Activated T-helper 2 cell treated with anti-CD3 and anti-CD28 coated beads, Interferon-gamma antibody, Interleukin-2, Interleukin-4, amounts not matched to agents 10 μg/mL and 5 μg/mL and 100 μg/mL, durations not matched to agents 14 hours and 24 hours and 36 hours (primary cell): ENCODE measurements around the gene ACOXL. TPM values are rescaled to one million over a fixed set of nuclear protein-coding genes. Genes with fewer than 3 reads are reported as not detected.

ENCODE experiments used
- DNase-seq: peaks from one replicate; pipeline ENCODE4 v3.0.0; 2021; ENCODE audit warnings: low spot score
- H3K27ac Mint-ChIP-seq: one replicate; pipeline ENCODE4 v1.8.0; 2021; ENCODE audit warnings: mixed read lengths
- H3K27me3 Mint-ChIP-seq: one replicate; pipeline ENCODE4 v1.8.0; 2021; ENCODE audit warnings: low read depth, mixed read lengths
- H3K36me3 Mint-ChIP-seq: one replicate; pipeline ENCODE4 v1.8.0; 2021; ENCODE audit warnings: low read depth, mixed read lengths
- H3K4me1 Mint-ChIP-seq: one replicate; pipeline ENCODE4 v1.8.0; 2021; ENCODE audit warnings: low read depth, mixed read lengths
- H3K4me3 Mint-ChIP-seq: one replicate; pipeline ENCODE4 v1.8.0; 2021; ENCODE audit warnings: low read depth, mild to moderate bottlenecking, moderate library complexity, mixed read lengths
- H3K9me3 Mint-ChIP-seq: one replicate; pipeline ENCODE4 v1.8.0; 2021; ENCODE audit warnings: mixed read lengths
- intact Hi-C: fragments of 100-400 bp; cut with micrococcal nuclease; formaldehyde crosslinking; loops from one replicate; pipeline ENCODE4 v1.15.1; 2023
- total RNA-seq: library from RNA; stranded (reverse); gene quantifications from 2 replicates; pipeline ENCODE4 v1.2.3, GENCODE V29; 2022

Gene ACOXL
- total RNA-seq, 1 donor from 2014 or later = 1.6 TPM

- DNase-seq = no peak
- Mint-ChIP-seq H3K4me1 (peaks cover 1% of the 10 kb centered on the region), H3K27ac (no peak overlapping the region), H3K27me3 (no peaks in the 10 kb centered on the region), H3K9me3 (peaks cover 34% of the 10 kb centered on the region), H3K36me3 (no peaks in the 10 kb centered on the region), H3K4me3 (no peak overlapping the region)
- intact Hi-C loops = no loop called here
These were observed 199.3 kb downstream of the ACOXL start for GRCh38 chr2:110931648-110932047.

DNA sequence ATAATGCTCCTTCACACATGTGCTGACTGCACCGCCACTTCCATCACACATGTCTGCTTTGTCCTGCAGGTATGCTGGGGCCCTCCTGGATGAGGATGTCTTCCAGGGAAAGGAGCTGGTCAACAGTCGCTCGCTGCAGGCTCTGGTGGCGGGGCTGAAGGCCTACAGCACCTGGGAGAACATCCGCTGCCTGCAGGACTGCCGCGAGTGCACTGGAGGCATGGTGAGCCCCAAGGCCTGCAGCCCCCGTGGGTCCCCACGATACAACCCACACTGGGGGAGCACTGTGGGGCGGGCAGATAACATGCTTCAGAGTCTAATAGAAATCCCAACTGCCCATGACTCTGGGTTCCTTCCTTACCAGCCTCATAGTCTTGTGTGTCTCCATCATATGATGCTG, 201.0 kb downstream of the ACOXL start:
- no peak for DNase-seq
- Mint-ChIP-seq H3K36me3 (no peaks in the 10 kb centered on the region), H3K4me3 (no peak overlapping the region), H3K9me3 (peaks cover 24% of the 10 kb centered on the region), H3K27me3 (peaks cover 4% of the 10 kb centered on the region), H3K4me1 (no peaks in the 10 kb centered on the region), H3K27ac (no peak overlapping the region)
- intact Hi-C loops = no loop called here

DNA sequence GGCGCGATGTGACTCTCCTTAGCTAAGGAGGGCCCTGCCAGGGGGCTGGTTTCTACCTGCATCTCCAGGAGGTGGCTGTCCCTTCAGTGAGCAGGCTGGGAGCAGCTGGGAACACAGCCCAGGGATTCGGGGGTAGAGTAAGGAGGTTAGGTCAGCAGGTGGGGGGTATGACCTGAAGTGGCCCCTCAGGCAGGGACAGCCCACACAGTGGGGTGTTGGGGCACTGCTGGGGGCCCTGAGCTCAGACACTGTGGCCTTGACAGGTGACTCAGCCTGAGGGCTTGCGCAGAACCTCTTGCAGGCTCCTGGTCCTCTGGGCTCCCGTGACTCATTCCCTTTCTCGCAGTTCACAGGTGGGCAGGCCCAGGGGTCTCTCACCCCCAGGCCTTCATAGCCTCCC, 202.6 kb downstream of the ACOXL start:
- intact Hi-C loops = no loop called here

GRCh38 chr2:110940376-110940910, 208.1 kb downstream of the ACOXL start:
- intact Hi-C loops = no loop called here
- Mint-ChIP-seq H3K27me3 (peaks cover 11% of the 10 kb centered on the region), H3K4me1 (no peaks in the 10 kb centered on the region), H3K4me3 (no peak overlapping the region), H3K27ac (no peak overlapping the region), H3K36me3 (no peaks in the 10 kb centered on the region), H3K9me3 (no peaks in the 10 kb centered on the region)
- DNase-seq = no peak

More for the DNA sequence above, 202.6 kb downstream of the ACOXL start:
- no peak for DNase-seq
- Mint-ChIP-seq H3K9me3 (peaks cover 12% of the 10 kb centered on the region), H3K27me3 (peaks cover 4% of the 10 kb centered on the region), H3K4me3 (no peak overlapping the region), H3K36me3 (no peaks in the 10 kb centered on the region), H3K4me1 (no peaks in the 10 kb centered on the region), H3K27ac (no peak overlapping the region)

- Mint-ChIP-seq H3K36me3 (no peaks in the 10 kb centered on the region), H3K9me3 (no peaks in the 10 kb centered on the region), H3K4me3 (no peak overlapping the region), H3K27me3 (peaks cover 15% of the 10 kb centered on the region), H3K27ac (no peak overlapping the region), H3K4me1 (no peaks in the 10 kb centered on the region)
- DNase-seq = no peak
- intact Hi-C loops = no loop called here
These were observed 208.9 kb downstream of the ACOXL start for GRCh38 chr2:110941226-110941625.

- no peak for DNase-seq
- Mint-ChIP-seq H3K9me3 (no peaks in the 10 kb centered on the region), H3K27ac (no peak overlapping the region), H3K4me3 (no peak overlapping the region), H3K27me3 (peaks cover 17% of the 10 kb centered on the region), H3K36me3 (no peaks in the 10 kb centered on the region), H3K4me1 (no peaks in the 10 kb centered on the region)
- intact Hi-C loops = no loop called here
These were observed 210.8 kb downstream of the ACOXL start for GRCh38 chr2:110943070-110943634.

DNA sequence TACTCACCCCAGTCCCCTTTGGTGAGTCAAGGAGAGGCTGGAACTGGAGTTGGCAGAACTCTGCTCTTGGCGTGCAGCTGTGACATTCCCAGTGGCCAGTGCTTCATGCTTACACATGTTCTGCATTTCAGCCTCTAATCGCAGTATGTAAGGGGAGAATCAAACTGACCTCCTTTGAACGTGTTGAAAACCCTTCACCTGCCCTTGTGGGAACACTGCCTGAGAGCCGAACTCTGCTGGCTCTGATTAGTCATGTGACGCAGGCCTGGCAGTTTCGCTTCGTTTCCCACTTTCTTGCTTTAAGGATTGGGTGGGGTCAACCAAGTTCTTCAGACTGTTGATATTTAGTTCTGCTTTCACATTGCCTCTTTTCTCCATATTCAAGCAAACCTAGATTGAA, 214.5 kb downstream of the ACOXL start:
- no peak for DNase-seq
- no peak overlapping the region for H3K27ac Mint-ChIP-seq
- H3K27me3 Mint-ChIP-seq = peaks cover 21% of the 10 kb centered on the region
- H3K9me3 Mint-ChIP-seq = no peaks in the 10 kb centered on the region
- H3K36me3 Mint-ChIP-seq = no peaks in the 10 kb centered on the region
- H3K4me3 Mint-ChIP-seq = no peak overlapping the region
- intact Hi-C loops = no loop called here
- no peaks in the 10 kb centered on the region for H3K4me1 Mint-ChIP-seq

DNA sequence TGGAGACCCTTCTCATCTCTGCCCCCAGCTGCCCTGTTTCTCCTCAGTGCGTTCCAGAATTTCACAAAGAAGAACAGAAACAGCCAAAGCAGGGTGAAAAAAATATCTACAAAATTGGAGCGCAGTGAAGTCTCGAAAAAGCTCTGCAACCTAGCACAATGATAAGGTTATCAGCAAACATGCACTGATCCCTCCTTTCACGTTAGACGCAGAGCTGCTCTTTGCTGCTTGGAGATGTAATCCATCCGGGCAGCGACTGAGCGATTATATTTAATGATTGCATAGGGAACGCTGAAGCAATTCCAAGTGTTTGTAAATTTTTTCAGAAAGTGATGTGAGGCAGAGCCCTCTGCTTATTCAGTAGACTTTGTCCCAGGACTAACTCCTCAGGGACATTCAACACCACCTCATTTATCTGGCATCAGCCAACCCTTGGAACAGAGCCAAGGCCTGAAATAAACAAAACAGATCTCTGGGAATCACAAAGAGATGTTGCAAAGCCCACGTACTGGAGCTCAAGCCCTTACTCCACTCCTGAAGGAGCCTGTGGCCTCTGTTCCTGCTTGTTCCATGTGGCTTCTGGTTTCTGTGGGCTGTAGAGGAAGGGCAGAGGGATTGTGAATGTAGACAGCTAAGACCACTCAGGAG, 215.8 kb downstream of the ACOXL start:
- Mint-ChIP-seq H3K4me3 (no peak overlapping the region), H3K4me1 (no peaks in the 10 kb centered on the region), H3K27ac (no peak overlapping the region), H3K27me3 (peaks cover 27% of the 10 kb centered on the region), H3K36me3 (no peaks in the 10 kb centered on the region), H3K9me3 (no peaks in the 10 kb centered on the region)
- DNase-seq = no peak
- intact Hi-C loops = no loop called here

DNA sequence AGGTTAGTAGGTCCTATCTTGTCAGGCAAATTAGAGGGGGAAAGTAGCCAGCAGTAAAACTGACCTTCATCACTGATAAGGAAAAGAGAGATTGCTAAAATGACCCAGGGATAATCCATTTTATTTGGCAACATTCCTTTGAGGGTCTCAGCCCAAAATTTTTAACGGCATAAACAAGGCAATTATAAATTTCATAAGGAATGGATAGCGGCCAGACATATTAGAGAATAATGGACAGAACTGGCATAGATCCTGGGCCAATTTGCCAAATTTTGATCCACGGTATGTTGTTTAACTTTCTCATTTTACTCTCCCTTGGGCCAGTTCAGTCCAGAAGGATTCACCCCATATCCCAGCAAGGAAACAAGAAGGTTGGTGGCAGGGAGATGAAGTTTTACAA, 217.9 kb downstream of the ACOXL start:
- DNase-seq = no peak
- Mint-ChIP-seq H3K27ac (no peak overlapping the region), H3K4me3 (no peak overlapping the region), H3K27me3 (peaks cover 39% of the 10 kb centered on the region), H3K36me3 (no peaks in the 10 kb centered on the region), H3K4me1 (no peaks in the 10 kb centered on the region), H3K9me3 (no peaks in the 10 kb centered on the region)
- intact Hi-C loops = no loop called here

GRCh38 chr2:110955045-110955444, 222.7 kb downstream of the ACOXL start:
- Mint-ChIP-seq H3K36me3 (no peaks in the 10 kb centered on the region), H3K4me3 (no peak overlapping the region), H3K27me3 (peaks cover 35% of the 10 kb centered on the region), H3K4me1 (no peaks in the 10 kb centered on the region), H3K9me3 (no peaks in the 10 kb centered on the region), H3K27ac (no peak overlapping the region)
- DNase-seq = no peak
- intact Hi-C loops = no loop called here

DNA sequence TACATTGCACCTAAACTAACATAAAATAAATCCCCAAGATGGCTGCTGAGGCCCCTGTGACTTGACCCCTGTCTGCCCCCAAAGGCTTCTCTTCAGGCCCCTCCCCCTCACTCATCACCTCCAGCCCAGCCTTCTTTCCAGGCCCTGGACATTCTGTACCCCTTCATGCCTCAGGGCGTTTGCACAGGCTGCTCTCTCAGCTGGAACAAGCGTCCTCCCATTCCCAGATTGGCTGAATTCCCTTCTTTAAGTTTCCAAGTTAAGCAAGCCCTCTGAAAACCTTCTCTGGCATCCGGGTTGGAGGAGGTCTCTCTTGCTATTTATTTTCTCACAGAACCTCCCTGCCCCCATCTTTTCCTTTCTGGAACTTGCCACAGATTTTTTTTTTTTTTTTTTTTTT, 223.2 kb downstream of the ACOXL start:
- no peak overlapping the region for H3K4me3 Mint-ChIP-seq
- H3K9me3 Mint-ChIP-seq = no peaks in the 10 kb centered on the region
- no peaks in the 10 kb centered on the region for H3K36me3 Mint-ChIP-seq
- no peak for DNase-seq
- intact Hi-C loops = no loop called here
- peaks cover 30% of the 10 kb centered on the region for H3K27me3 Mint-ChIP-seq
- no peaks in the 10 kb centered on the region for H3K4me1 Mint-ChIP-seq
- no peak overlapping the region for H3K27ac Mint-ChIP-seq

DNA sequence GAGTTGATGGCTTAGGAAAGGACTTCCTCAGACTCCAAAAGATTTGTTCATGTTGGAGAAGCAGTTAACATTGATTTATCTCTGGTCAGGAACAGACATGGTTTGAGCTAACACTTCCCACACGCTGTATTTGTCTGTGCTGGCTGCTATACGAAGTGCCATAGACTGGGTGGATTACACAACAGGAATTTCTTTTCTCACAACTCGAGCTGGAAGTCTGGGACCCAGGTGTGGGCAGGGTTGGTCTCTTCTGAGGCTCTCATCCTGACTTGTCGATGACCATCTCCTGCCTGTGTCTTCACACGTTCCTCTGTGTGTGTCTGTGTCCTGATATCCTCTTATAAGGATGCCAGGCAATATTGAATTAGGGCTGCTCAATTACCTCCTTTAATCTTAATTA, 224.9 kb downstream of the ACOXL start:
- Mint-ChIP-seq H3K4me3 (no peak overlapping the region), H3K27ac (no peak overlapping the region), H3K9me3 (no peaks in the 10 kb centered on the region), H3K27me3 (peaks cover 38% of the 10 kb centered on the region), H3K4me1 (no peaks in the 10 kb centered on the region), H3K36me3 (no peaks in the 10 kb centered on the region)
- DNase-seq = no peak
- intact Hi-C loops = no loop called here

DNA sequence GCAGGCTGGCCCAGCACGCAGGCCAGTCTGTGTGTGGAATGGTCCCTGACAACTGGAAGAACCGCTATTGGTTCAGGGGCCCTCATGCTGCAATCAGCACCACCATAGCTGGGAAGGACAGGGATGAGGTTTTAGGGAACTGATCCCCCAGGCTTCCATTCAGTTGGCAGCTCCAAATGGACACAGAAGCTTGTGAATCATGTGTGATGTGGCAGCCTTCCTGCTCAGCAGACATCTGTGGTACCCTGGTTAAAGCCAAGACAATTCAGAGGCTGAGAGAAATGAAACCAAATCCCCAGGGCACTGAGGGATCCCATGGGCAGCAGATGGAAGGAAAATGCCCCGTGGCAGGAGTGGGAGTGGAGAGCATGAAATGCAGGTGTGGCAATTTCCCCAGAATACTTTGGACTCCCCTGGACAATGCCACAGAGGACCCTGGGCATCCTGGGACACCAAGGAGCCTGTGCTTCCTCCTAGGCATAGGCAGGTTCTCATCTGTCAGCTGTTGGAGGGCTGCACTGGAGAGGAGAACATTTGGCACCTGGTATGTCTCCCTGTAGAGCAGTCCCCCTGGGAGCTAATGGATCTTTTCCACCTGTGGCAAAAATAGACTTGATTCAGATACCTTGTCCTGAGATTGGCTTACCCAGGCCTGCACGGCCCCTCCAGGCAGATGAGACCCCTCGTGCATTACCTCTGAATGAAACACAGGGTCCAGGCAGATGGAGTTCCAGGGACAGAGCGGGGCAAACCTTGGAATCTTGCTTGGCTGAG, 226.2 kb downstream of the ACOXL start:
- Mint-ChIP-seq H3K27me3 (peaks cover 35% of the 10 kb centered on the region), H3K4me3 (no peak overlapping the region), H3K4me1 (no peaks in the 10 kb centered on the region), H3K27ac (no peak overlapping the region), H3K9me3 (no peaks in the 10 kb centered on the region), H3K36me3 (no peaks in the 10 kb centered on the region)
- no peak for DNase-seq
- intact Hi-C loops = no loop called here
